GM18526 (cell line): Measurements from ENCODE around the gene XPA.

Experiments
- POLR2A ChIP-seq: IDR thresholded peaks from 3 replicates; pipeline ENCODE4 v1.6.1; 2011; ENCODE audit not compliant: insufficient read length; ENCODE audit errors: extremely low read depth

XPA gene

DNA sequence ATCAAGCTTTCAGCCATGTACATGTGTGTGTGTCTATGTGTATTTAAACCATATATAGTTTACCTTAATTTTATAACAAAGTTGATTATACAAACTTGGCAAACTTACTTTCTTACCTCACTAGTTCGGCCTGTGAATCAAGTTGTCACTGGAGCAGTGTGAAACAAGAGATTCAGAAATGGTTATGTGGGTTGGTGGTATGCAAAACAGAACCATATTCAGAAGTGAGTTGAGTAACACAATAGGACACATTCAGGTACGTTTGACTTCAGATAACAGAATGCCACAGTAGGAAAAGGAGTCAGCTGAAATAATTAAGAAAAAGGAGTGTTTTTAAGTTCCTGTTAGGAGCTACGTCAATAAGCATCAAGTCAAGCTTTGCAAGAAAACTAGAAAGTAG lies 21.5 kb downstream of the XPA start:
- TF ChIP-seq POLR2A, result no peak

DNA sequence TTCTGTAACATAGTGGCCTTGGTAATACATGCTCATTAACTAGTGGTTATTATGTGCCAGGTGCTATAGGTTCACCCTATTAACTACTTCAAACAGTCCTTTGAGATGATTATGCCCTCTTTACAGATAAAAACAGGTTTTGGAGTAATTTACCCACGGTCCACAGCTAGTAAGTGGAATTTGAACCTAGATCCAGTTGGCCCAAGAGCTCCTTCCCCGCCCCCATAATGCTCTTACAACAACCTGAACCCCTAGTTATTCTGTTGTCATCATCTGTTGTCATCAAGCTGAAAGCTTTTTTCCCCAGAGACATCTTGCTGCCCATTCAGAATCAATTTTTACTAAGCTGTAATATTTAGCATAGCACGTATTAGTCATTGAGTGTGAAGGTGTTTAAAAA lies 23.2 kb downstream of the XPA start:
- no peak for TF ChIP-seq POLR2A

- TF ChIP-seq POLR2A, result no peak
These were observed 24.7 kb downstream of the XPA start for GRCh38 chr9:97672403-97672802.

DNA sequence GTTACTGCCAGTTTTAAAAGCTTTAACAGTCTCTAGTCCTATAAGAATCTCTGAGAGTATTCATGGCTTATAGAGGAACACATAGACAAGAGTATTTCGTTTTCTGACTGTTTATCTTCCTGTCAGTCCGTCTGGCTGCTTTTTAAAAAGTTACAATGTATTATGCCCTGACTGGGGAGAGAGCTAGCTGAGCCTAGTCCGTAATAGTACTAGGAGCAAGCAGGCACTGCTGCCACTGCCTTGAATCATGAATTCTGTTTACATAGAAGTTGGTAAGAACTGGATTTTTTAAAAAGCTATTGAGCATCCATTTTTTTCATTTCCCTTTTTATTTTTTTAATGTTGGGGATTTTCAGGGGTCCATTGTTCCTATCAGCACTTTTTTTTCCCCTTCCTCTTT lies 26.6 kb downstream of the XPA start:
- no peak for TF ChIP-seq POLR2A

GRCh38 chr9:97668485-97668884 lies 28.7 kb downstream of the XPA start:
- TF ChIP-seq POLR2A, result no peak

DNA sequence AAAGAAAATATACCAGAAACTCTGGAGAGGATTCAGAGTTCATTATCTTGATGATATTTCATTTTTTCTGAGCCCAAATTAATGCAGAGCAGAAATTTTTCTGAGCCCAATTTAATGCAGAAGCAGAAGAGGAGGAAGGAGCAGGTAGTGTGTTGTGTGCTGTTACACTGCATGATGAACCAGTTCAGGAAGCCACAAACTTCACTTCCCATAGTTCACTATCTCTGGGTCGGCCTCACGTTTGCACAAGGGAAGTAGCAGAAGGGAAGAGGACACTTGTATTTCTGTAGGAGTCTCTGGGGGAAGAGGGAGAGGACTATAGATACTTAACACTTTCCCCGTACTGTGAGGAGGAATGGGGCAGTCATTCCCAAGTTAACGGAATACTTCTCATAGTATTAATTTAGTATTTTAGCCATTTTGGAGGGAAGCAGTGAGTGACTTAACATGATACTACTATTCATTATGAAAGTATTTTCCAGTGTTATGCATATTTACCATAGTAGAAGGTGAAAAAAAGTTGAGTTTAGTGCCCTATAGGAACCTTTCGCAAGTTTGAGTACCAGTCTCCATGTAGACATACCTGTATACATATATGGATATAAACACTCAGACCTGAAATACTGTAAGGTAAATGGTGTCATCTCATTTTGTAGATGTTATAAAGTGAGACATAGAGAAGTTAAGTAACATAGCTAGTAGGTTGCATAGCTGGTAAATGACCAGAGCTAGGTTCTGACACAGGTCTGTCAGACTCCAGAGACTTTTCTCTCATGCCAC lies 30.0 kb downstream of the XPA start:
- no peak for TF ChIP-seq POLR2A

DNA sequence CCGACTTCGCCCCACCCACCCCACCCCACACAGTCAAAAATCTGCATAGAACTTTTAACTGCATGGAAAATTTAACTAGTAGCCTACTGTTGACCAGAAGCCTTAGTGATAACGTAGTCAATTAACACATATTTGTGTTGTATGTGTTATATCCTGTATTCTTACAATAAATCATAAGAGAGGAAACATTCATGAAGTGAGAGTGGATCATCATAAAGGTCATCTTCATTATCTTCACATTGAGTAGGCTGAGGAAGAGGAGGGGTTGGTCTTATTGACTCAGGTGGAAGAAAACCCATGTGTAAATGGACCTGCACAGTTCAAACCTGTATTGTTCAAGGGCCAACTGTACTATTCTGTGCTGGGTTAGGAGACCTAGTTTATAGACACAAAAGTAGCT lies 31.4 kb downstream of the XPA start:
- no peak for TF ChIP-seq POLR2A

GRCh38 chr9:97660847-97661246 lies 36.3 kb downstream of the XPA start:
- TF ChIP-seq POLR2A, result no peak

DNA sequence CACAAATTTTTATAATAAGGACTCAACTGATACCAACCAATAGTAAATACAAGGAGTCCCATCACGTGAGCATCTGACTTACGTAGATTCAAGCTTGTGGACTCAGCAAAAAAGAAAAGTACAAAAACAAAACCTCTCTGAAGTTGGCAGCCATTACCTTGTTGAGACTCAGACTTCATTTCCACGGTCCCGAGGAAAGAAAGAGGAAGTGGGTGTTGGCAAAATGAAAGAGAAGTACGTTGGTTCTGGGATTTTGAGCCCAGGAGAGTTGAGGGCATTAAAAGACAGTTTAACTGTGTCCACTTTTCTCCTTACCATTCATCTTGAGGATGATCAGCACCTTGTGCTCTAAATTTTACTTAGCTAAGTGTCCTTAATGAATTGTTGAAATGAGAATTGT lies 36.8 kb downstream of the XPA start:
- TF ChIP-seq POLR2A, result no peak

- TF ChIP-seq POLR2A, result no peak
These were observed 37.4 kb downstream of the XPA start for GRCh38 chr9:97659771-97660170.

GRCh38 chr9:97658707-97659106 lies 38.4 kb downstream of the XPA start:
- no peak for TF ChIP-seq POLR2A

DNA sequence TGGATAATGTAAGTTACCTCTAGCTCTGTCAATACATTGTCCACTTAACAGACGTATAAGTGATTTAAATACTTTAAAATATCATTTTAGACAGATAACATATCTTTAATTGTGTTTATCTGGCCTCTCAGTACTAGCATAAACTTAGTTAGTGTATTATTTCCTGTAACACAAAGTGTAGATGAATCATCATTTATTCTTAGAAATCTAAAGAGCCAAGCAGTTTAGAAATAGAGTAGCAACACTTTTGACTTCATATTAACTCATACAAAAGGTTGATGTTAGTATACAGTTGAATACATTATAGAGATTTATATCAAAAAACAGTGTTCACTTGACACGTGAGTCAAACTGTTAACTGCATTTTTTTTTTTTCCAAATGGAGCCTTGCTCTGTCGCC lies 45.5 kb downstream of the XPA start:
- TF ChIP-seq POLR2A, result no peak

DNA sequence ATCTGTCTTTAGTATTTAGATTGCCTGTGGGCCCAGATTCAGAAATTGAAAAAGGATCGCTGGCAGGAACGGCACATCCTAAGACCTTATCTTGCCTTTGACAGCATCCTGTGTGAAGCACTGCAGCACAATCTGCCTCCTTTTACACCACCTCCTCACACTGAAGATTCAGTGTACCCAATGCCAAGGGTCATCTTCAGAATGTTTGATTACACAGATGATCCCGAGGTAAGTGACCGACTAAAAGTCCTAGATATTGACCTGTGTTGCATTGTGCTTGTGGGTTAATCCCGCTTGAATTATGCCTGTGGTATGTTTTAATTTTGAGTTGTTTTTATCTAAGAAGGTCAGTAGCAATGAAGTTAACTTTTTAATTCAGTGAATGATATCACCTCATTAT lies 49.1 kb downstream of the XPA start:
- no peak for TF ChIP-seq POLR2A

GRCh38 chr9:97645720-97646119 lies 51.4 kb downstream of the XPA start:
- TF ChIP-seq POLR2A, result no peak

DNA sequence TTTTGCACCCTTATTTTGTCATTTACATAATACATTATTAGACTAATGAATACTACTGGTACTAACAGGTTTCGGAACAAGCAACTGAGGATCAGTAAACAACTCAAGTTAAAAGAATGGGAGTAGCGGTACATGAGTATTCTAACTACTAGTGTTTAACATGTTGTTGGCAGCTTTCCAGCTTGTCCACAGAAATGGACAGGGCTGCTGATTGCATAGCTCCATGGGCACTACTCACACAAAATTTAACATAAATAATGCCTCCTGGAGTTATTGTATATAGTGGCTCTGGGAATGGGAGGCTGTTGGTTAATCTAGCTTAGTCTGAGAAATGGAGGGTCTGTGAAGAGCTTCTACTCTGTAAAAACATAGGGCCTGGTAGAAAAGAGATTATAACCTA lies 56.8 kb downstream of the XPA start:
- TF ChIP-seq POLR2A, result no peak

GRCh38 chr9:97638666-97639065 lies 58.5 kb downstream of the XPA start:
- no peak for TF ChIP-seq POLR2A

DNA sequence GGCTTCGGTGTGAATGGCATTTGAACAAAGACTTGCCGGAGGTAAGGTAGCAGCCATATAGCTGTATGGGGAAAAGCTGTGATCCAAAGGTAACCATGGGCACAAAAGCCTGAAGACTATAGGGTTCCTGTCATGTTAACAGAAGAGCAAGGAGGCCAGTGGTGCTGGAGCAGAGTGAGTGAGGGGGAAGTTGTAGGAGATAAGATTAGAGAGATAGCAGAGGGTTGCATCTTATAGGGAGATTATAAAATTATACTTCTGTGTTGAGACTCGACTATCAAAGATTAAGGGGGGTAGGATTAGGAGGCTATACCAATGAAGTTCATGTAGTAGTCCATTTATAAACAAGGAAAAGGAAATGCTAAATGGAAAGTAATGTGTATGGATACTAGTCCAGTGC lies 60.2 kb downstream of the XPA start:
- no peak for TF ChIP-seq POLR2A
